ENCODE measurements around the gene RNH1.

- TF ChIP-seq CTCF (IDR thresholded peaks at IDR 0.05) = no peak
- peak in 3 of 4 donors; percentile 66 to 88 (median 71) for TF ChIP-seq POLR2A (IDR thresholded peaks at IDR 0.05)
Measured at GRCh38 chr11:535519-536454, 28.7 kb upstream of the RNH1 start, which contains the start of gene HRAS.
